HG03025 (cell line): ENCODE results near the gene ANO9.

Experiments
- ATAC-seq: cut with Tn5 transposase; IDR thresholded peaks from one replicate; pipeline ENCODE4 v1.9.1; 2021; ENCODE audit warnings: mild to moderate bottlenecking, moderate library complexity; ENCODE audit not compliant: unreplicated experiment, low FRiP score

The ANO9 gene

DNA sequence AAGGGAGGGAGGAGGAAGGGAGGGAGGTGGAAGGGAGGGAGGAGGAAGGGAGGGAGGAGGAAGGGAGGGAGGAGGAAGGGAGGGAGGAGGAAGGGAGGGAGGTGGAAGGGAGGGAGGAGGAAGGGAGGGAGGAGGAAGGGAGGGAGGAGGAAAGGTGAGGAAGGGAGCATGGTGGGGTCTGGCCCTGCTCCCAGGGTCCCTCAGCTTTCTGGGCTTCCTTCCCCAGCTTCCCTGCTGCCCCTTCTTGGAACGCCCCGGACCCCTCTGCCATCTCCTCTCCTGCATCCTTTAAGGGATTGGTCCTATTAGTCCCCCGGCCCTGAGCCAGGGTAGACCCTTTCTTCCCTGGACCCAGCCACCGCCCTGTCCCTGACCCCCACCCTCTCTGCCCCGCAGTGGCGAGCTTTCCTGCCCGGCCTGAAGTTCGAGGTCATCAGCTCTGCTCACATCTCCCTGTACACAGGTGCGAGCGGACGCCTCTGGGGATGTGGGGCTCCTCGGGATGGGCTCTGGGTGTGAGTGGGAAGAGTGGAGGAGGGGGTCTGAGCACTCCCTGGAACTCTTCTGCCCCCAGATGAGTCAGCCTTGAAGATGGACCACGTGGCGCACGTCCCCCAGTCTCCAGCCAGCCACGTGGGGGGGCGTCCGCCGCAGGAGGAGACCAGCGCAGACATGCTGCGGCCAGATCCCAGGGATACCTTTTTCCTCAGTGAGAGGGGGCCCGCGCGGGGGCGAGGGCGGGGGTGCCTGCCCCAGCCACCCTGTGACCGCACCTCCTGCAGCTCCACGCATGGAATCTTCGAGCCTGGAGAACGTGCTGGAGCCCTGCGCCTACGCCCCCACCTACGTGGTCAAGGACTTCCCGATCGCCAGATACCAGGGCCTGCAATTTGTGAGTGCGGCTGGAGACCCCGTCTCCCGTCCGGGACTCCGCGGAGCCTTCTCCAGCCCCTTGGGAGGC, 66.5 kb downstream of the ANO9 start:
- no peak for ATAC-seq

DNA sequence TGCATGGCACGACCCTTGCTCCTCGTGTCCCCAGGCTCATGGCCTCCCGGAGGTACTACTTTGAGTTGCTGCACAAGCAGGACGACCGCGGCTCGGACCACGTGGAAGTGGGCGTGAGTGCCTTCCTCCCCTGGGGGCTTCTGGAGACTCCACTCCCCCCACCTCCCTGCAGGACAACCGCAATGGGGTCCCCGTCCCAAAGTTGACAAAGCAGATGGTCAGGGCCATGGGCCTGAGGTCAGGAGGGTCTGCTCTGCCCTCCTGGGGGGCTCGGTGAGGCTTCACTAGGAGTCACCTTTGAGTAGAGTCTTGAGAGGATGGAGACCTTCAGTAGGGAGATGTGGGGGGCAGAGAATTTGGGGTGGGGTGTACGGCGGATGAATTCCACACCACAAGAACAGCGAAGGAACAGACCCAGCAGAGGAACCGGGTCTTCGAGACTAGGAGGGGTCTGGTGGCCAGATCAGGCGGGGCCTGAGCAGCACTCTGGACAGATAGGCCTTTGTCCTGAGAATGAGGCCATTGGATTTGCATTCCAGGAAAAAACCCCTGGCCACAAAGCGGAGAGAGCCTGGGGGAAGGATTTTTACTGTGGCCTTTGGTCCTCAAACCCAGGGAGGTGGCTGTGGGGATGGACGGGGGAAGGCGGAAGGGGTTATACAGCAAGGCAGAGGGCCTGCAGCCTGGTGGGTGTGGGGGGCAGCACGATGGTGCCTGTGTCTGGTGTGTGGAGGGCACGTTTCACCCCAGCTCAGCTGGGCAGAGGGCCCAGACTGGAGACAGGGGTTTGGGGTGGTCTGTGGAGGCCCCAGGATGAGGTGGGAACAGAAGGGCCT, 67.9 kb downstream of the ANO9 start:
- ATAC-seq, result no peak

DNA sequence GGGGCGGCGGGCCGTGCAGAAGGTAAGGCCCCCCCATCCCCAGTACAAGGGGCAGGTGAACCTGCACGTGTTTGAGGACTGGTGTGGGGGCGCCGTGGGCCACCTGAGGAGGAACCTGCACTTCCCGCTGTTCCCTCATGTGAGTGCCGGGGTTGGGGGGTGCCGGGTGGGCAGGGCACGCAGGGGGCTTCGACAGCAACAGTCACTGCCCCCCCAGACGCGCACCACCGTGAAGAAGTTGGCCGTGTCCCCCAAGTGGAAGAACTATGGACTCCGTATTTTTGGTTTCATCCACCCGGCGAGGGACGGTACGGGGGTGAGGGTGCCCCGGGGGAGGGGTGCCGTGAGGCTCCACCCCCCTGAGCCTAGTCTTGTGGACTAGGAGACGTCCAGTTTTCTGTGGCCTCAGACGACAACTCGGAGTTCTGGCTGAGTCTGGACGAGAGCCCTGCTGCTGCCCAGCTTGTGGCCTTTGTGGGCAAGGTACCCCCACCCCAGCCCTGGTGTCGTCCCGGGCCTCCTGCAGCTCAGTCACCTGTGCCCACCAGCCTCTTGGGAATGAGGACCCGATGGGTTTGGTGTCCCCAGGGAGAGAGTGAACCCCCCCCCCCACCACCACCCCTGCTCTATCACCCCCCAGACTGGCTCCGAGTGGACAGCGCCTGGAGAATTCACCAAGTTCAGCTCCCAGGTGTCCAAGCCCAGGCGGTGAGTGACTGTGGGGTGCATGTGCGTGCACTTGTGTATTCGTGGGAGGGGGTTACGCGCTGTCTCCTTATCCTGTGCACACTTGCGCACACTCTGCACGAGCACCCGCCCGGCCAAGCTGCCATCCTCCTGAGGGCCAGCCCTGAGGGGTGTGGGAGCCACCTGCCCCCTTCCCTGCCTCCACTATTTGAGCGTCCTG, 68.7 kb downstream of the ANO9 start:
- ATAC-seq, result no peak

DNA sequence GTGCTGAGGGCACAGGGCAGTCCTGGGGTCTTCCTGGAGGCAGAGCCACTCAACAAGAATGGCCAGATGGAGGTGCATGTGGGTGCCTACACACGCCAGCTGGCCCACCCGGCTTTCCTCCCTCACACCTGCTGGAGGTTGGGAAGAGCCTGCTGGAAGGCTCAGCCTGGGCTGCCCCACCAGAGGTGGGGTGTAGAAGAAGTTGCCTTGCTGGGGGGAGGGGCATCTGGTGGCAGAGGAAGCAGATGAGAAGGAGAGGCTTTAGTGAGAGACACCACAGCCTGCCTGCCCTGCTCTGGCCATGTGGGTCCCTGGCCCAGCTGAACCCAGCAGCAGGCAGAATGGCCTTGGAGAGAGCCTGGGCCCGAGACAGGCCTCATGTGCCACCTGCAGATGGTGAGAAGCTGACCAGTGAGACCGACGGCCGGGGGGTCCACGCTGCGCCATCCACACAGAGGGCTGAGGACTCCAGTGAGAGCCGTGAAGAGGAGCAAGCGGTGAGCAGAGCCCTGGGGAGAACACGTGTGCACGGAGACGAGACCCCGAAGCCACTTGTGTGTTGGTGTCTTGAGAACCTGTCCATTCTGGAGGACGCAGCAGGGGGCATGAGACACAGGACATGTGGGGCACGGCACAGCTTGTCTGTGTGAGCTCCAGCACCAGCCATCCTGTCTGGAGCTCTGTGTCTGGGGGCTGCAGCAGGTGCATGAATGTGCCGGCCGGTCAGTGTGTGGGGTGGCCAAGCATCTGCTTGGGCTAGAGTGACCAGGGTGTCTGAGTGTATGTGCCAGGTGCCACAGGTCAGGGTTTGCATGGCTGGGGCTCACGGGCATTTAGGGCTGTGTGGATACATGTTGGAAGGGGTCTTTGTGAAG, 69.9 kb downstream of the ANO9 start:
- no peak for ATAC-seq

DNA sequence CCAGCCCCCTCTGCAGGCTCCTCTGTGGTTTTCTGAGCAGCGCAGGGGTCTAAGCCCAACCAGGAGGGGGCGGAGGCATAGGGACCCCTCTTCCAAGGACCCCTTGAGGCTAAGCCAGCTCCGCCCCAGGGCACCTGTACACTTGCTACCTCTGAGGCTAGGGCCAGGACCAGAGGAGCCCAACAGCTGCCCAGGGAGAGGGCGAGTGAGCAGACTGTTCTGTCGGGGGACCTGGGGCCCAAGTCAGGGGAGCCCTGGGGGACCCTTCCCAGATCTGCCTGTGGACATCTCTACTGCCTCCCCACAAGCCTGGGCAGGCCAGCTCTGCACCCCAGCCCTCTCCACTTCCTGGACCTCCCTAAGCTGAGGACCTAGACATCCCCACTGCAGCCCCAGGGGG, 70.8 kb downstream of the ANO9 start:
- ATAC-seq, result no peak

- no peak for ATAC-seq
Measured at GRCh38 chr11:370070-370941, 71.5 kb downstream of the ANO9 start.

DNA sequence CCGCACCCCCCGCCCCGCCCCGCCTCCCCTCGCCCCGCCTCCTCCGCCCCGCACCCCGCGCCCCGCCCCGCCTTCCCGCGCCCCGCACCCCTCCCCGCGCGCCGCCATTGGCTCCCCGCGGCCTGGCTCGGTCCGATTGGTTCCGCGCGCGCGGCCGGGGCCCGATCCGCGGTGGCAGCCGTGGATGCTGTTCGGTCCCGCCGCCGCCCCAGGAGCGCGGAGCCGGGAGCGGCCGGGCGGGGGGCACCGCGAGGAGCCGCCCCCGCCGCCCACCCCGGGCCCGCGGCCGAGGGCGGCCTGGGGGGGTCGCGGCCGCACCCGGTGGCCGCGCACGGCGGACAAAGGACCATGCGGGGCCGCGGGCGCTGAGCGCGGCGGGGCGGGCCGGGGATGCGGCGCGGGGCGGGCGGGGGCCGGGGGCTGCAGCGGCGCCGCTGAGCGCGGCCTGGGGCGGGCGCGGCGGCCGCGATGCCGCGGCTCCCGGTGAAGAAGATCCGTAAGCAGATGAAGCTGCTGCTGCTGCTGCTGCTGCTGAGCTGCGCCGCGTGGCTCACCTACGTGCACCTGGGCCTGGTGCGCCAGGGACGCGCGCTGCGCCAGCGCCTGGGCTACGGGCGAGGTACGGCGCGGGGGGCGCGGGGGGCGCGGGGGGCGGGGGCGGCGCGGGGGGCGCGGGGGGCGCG, 72.3 kb downstream of the ANO9 start, which contains the start of gene B4GALNT4:
B4GALNT4 (plus strand) TSS at position 164 of the 683 bp plus-strand sequence; CDS start at position 469, 305 bp downstream.
- no peak for ATAC-seq

DNA sequence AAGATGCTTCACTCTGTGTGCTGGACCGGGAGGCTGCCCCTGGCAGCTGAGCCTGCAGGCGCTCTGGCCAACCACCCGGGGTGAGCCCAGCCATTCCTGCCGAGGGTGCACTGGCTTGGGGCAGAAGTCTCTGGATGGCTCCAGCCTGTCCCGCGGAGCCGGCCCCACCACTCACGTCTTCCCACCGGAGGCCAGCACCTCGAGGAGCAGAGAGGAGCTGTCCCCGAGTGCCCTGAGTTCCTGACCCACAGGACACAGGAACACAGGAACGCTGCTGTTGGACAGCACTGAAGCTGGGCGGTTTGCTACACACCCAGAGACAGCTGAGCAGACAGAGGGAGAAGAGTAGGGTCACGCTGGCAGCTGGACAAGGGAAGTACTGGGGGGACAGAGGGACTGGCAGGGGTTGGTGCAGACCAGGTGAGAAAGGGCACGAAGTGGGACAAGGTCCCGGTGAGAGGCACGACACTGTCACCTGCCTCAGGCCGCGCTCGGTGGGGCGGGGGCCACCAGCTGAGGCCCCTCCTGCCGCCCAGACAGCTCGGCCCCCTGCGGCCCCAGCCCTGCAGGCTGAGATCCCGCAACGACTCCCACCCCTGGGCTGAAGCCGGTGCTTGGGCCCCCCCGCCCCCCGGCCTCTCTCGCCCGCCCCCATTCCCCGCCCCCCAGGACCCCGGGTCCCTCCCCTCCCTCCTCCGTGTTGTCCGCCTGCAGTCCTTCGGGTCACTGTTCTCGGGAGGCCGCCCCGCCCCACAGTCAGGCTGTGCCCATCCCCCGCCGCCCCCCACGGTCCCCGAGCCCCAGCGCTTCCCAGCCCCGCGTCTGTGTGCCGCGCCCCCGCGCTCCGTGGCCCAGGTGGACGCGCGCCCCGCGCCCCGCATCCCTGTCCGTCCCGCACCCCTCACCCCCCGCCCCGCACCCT, 73.1 kb downstream of the ANO9 start:
- ATAC-seq, result no peak

DNA sequence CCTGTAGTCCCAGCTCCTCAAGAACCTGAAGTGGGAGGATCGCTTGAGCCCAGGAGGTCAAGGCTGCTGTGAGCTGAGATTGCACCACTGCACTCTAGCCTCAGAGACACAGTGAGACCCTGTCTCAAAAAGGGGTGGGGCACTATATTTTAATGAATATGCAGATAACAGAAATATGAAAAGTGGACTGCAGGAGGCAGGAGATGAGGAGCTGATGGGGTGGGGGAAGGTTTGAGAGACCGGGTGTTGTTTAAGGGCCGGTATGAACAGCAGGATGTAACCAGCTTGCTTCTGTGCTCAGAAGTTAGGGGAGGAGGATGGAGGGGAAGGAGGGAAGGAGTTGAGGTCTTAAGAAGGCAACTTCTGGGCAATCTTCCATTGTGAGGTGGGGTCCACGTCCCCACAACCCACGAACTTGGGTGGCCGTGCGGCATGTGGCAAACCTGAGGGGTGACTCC, 73.8 kb downstream of the ANO9 start:
- ATAC-seq, result no peak
